Osteoblast (primary cell): Measurements from ENCODE around the gene COX6B2. TPM values are rescaled to one million over a fixed set of nuclear protein-coding genes. Genes with fewer than 3 reads are reported as not detected.

ENCODE experiments used
- DNase-seq: peaks from one replicate; pipeline ENCODE4 v3.0.0; 2011; ENCODE audit warnings: low spot score, mixed read lengths; ENCODE audit not compliant: insufficient read length; ENCODE audit errors: missing footprints
- H2AFZ ChIP-seq: 2 replicates; pipeline ENCODE4 v1.6.0; 2011; ENCODE audit warnings: mild to moderate bottlenecking, low read length
- H3K27ac ChIP-seq: 2 replicates; pipeline ENCODE4 v1.5.1; 2011; ENCODE audit warnings: mild to moderate bottlenecking, low read depth, low read length, moderate library complexity
- H3K27me3 ChIP-seq: 2 replicates; pipeline ENCODE4 v1.6.0; 2012; ENCODE audit warnings: mild to moderate bottlenecking, control low read depth, inconsistent platforms, low read length, moderate library complexity; ENCODE audit not compliant: insufficient read depth
- H3K36me3 ChIP-seq: 2 replicates; pipeline ENCODE4 v1.5.1; 2011; ENCODE audit warnings: mild to moderate bottlenecking, low read length, control low read depth, moderate library complexity; ENCODE audit not compliant: insufficient read depth
- H3K4me1 ChIP-seq: 2 replicates; pipeline ENCODE4 v1.5.1; 2011; ENCODE audit warnings: mild to moderate bottlenecking, low read length, control low read depth, moderate library complexity; ENCODE audit not compliant: insufficient read depth
- H3K4me2 ChIP-seq: 2 replicates; pipeline ENCODE4 v1.6.0; 2011; ENCODE audit warnings: mild to moderate bottlenecking, low read length; ENCODE audit not compliant: insufficient read depth
- H3K4me3 ChIP-seq: fragments of 200-600 bp; sonication (generic); 3 replicates; pipeline ENCODE4 v1.5.1; 2012; ENCODE audit warnings: mild to moderate bottlenecking, low read length, inconsistent platforms; ENCODE audit not compliant: insufficient read depth
- H3K79me2 ChIP-seq: 2 replicates; pipeline ENCODE4 v1.6.0; 2012; ENCODE audit warnings: mild to moderate bottlenecking, low read length, control low read depth, inconsistent platforms; ENCODE audit not compliant: insufficient read depth
- H3K9me3 ChIP-seq: 2 replicates; pipeline ENCODE4 v1.5.1; 2011; ENCODE audit warnings: low read depth, low read length, control low read depth
- H4K20me1 ChIP-seq: 2 replicates; pipeline ENCODE4 v1.6.0; 2012; ENCODE audit warnings: mild to moderate bottlenecking, low read length, control low read depth; ENCODE audit not compliant: insufficient read depth
- CTCF ChIP-seq: IDR thresholded peaks from 2 replicates; pipeline ENCODE4 v1.5.1; 2011; ENCODE audit warnings: mild to moderate bottlenecking, low read depth, low read length, moderate library complexity; ENCODE audit errors: extremely low read depth
- total RNA-seq: library from RNA; depleted of rRNA; stranded (reverse); fragments of >200 nt; gene quantifications from 2 replicates; pipeline ENCODE4 v1.2.3, GENCODE V29; 2012

Gene COX6B2
- total RNA-seq, 1 donor = not detected

- TF ChIP-seq CTCF = no peak
- H3K9me3 ChIP-seq = no peaks in the 10 kb centered on the region
- peak overlapping the region; percentile 75 for H3K27ac ChIP-seq
- DNase-seq = peak; percentile 88
- peak overlapping the region; percentile 80 for H3K4me3 ChIP-seq
- H3K79me2 ChIP-seq = peaks cover 9% of the 10 kb centered on the region
- H3K27me3 ChIP-seq = peaks cover 12% of the 10 kb centered on the region
- no peak overlapping the region for H2AFZ ChIP-seq
- peaks cover 8% of the 10 kb centered on the region for H4K20me1 ChIP-seq
- H3K4me2 ChIP-seq = peak overlapping the region; percentile 83
- peaks cover 15% of the 10 kb centered on the region for H3K4me1 ChIP-seq
- H3K36me3 ChIP-seq = peaks cover 4% of the 10 kb centered on the region
Measured at GRCh38 chr19:55339889-55340783, 14.4 kb downstream of the COX6B2 start.

GRCh38 chr19:55339105-55339888 lies 15.2 kb downstream of the COX6B2 start, which contains the start of gene KMT5C:
Gene KMT5C, plus strand, starts transcription at chr19:55339876. Its CDS starts 2,061 bp downstream, at chr19:55341937.
- peak; percentile 100 for DNase-seq

GRCh38 chr19:55336101-55336500 lies 18.4 kb downstream of the COX6B2 start:
- H3K27me3 ChIP-seq = peaks cover 18% of the 10 kb centered on the region
- H3K27ac ChIP-seq = no peak overlapping the region
- no peaks in the 10 kb centered on the region for H3K9me3 ChIP-seq
- peak; percentile 13 for DNase-seq
- no peaks in the 10 kb centered on the region for H4K20me1 ChIP-seq
- H2AFZ ChIP-seq = no peak overlapping the region
- H3K4me2 ChIP-seq = no peak overlapping the region
- H3K36me3 ChIP-seq = no peaks in the 10 kb centered on the region
- no peak overlapping the region for H3K4me3 ChIP-seq
- H3K4me1 ChIP-seq = peaks cover 12% of the 10 kb centered on the region
- TF ChIP-seq CTCF = no peak
- H3K79me2 ChIP-seq = peaks cover 9% of the 10 kb centered on the region

More at GRCh38 chr19:55339105-55339888, 15.2 kb downstream of the COX6B2 start, which contains the start of gene KMT5C:
- peaks cover 12% of the 10 kb centered on the region for H3K27me3 ChIP-seq
- peaks cover 15% of the 10 kb centered on the region for H3K4me1 ChIP-seq
- peak within 1 kb of the TSS; percentile 84 for H2AFZ ChIP-seq
- no peaks in the 10 kb centered on the region for H3K9me3 ChIP-seq
- peak; percentile 32 for TF ChIP-seq CTCF
- peak within 1 kb of the TSS; percentile 92 for H3K4me2 ChIP-seq
- H3K36me3 ChIP-seq = peaks cover 4% of the 10 kb centered on the region
- H3K4me3 ChIP-seq = peak within 1 kb of the TSS; percentile 80
- peaks cover 9% of the 10 kb centered on the region for H3K79me2 ChIP-seq
- H4K20me1 ChIP-seq = peaks cover 8% of the 10 kb centered on the region
- H3K27ac ChIP-seq = peak within 1 kb of the TSS; percentile 90
